SK-N-SH (cell line): Measurements from ENCODE around the gene BABAM2.

Source experiments
- CTCF ChIP-seq: fragments of 200-600 bp; sonication (generic); IDR thresholded peaks from 2 replicates; pipeline ENCODE4 v1.6.1; 2017; ENCODE audit warnings: antibody characterized with exemption, mild to moderate bottlenecking, moderate library complexity
- EP300 ChIP-seq, 2 experiments: IDR thresholded peaks; 2 replicates each; pipeline versions ENCODE4 v1.4.0 to v1.6.1; 2012; ENCODE audit warnings: borderline replicate concordance in 1 of 2, low read depth in 1 of 2, low read length in 1 of 2
- JUND ChIP-seq: IDR thresholded peaks from 2 replicates; pipeline ENCODE4 v1.4.0; 2012
- MAX ChIP-seq: IDR thresholded peaks from 2 replicates; pipeline ENCODE4 v1.4.0; 2012; ENCODE audit warnings: low read depth
- POLR2AphosphoS5 ChIP-seq: IDR thresholded peaks from 2 replicates; pipeline ENCODE4 v1.6.1; 2012; ENCODE audit warnings: low read depth, low read length
- RAD21 ChIP-seq: IDR thresholded peaks from 2 replicates; pipeline ENCODE4 v1.6.1; 2012; ENCODE audit warnings: mild to moderate bottlenecking, low read length
- TCF12 ChIP-seq: IDR thresholded peaks from 2 replicates; pipeline ENCODE4 v1.4.0; 2012

GRCh38 chr2:28219138-28219537, 328.6 kb downstream of the BABAM2 start:
- TF ChIP-seq EP300 (IDR thresholded peaks at IDR 0.05; ENCODE audit: borderline replicate concordance in 1 of 2, low read depth in 1 of 2, low read length in 1 of 2) (no peak), MAX (no peak), CTCF (no peak), POLR2AphosphoS5 (no peak), RAD21 (no peak), TCF12 (no peak), JUND (peak; percentile 18; the same call in 1 of the 2 replicates)
